ENCODE data around the gene TANC1. TPM values are rescaled to one million over a fixed set of nuclear protein-coding genes. Genes with fewer than 3 reads are reported as not detected.

TANC1 gene
- total RNA-seq, 1 donor from 2014 or later, result not detected

GRCh38 chr2:158970241-158970751 is 1.9 kb downstream of the TANC1 start:
- ATAC-seq (ENCODE audit: low read depth), result no peak
- intact Hi-C loops (cut with micrococcal nuclease), result no loop called here
- Mint-ChIP-seq H3K27ac (no peak overlapping the region), H3K4me1 (peaks cover 18% of the 10 kb centered on the region), H3K9me3 (no peaks in the 10 kb centered on the region), H3K36me3 (ENCODE audit: low read depth) (no peaks in the 10 kb centered on the region), H3K27me3 (peaks cover 57% of the 10 kb centered on the region), H3K4me3 (peak overlapping the region; percentile 70)
- no peak for DNase-seq
- ChIA-PET CTCF (no interaction called here), POLR2A (interaction anchor here (0.5 kb wide), 1 partner anchor 794 kb away, joined by 3 read pairs; no protein-coding TSS in a partner anchor)
- no peak for TF ChIP-seq CTCF (IDR thresholded peaks at IDR 0.05)

GRCh38 chr2:158973116-158973956 is 4.9 kb downstream of the TANC1 start:
- no peak for DNase-seq
- no peak for TF ChIP-seq CTCF (IDR thresholded peaks at IDR 0.05)
- Mint-ChIP-seq H3K4me3 (no peak overlapping the region), H3K9me3 (no peaks in the 10 kb centered on the region), H3K27ac (no peak overlapping the region), H3K4me1 (peaks cover 14% of the 10 kb centered on the region), H3K27me3 (peaks cover 40% of the 10 kb centered on the region), H3K36me3 (ENCODE audit: low read depth) (no peaks in the 10 kb centered on the region)
- ChIA-PET CTCF (no interaction called here), POLR2A (no interaction called here)
- intact Hi-C loops (cut with micrococcal nuclease), result no loop called here
- no peak for ATAC-seq (ENCODE audit: low read depth)

- CTCF ChIA-PET, result no interaction called here
- POLR2A ChIA-PET, result no interaction called here
These were observed 7.0 kb downstream of the TANC1 start for GRCh38 chr2:158975271-158975921.

GRCh38 chr2:158979772-158980171 is 11.3 kb downstream of the TANC1 start:
- intact Hi-C loops (cut with micrococcal nuclease), result no loop called here
- Mint-ChIP-seq H3K27ac (no peak overlapping the region), H3K4me3 (no peak overlapping the region), H3K9me3 (no peaks in the 10 kb centered on the region), H3K27me3 (peaks cover 14% of the 10 kb centered on the region), H3K4me1 (no peaks in the 10 kb centered on the region), H3K36me3 (ENCODE audit: low read depth) (no peaks in the 10 kb centered on the region)
- ATAC-seq (ENCODE audit: low read depth) (no peak), DNase-seq (no peak)
- POLR2A ChIA-PET, result no interaction called here
- no peak for TF ChIP-seq CTCF (IDR thresholded peaks at IDR 0.05)
- CTCF ChIA-PET, result no interaction called here

More at GRCh38 chr2:158975271-158975921, 7.0 kb downstream of the TANC1 start:
- H3K4me3 Mint-ChIP-seq, result no peak overlapping the region
- ATAC-seq (ENCODE audit: low read depth), result no peak
- DNase-seq, result no peak
- peaks cover 2% of the 10 kb centered on the region for H3K4me1 Mint-ChIP-seq
- no peak for TF ChIP-seq CTCF (IDR thresholded peaks at IDR 0.05)
- no peaks in the 10 kb centered on the region for H3K36me3 Mint-ChIP-seq (ENCODE audit: low read depth)
- H3K27me3 Mint-ChIP-seq, result peaks cover 36% of the 10 kb centered on the region
- intact Hi-C loops (cut with micrococcal nuclease), result no loop called here
- H3K27ac Mint-ChIP-seq, result no peak overlapping the region
- no peaks in the 10 kb centered on the region for H3K9me3 Mint-ChIP-seq

- Mint-ChIP-seq H3K9me3 (no peaks in the 10 kb centered on the region), H3K4me1 (no peaks in the 10 kb centered on the region), H3K36me3 (ENCODE audit: low read depth) (no peaks in the 10 kb centered on the region), H3K4me3 (no peak overlapping the region), H3K27me3 (peaks cover 9% of the 10 kb centered on the region), H3K27ac (no peak overlapping the region)
- intact Hi-C loops (cut with micrococcal nuclease), result no loop called here
- no peak for ATAC-seq (ENCODE audit: low read depth)
- DNase-seq, result no peak
- TF ChIP-seq CTCF (IDR thresholded peaks at IDR 0.05), result no peak
- ChIA-PET POLR2A (no interaction called here), CTCF (no interaction called here)
These were observed 16.2 kb downstream of the TANC1 start for GRCh38 chr2:158984604-158985135.

Measured in activated B cell treated with CpG ODN at 0.5 μM for 24 hours (primary cell).